Adrenal gland (tissue), 5 donors: Measurements from ENCODE around the gene CYB5D1.

Source experiments
- CTCF ChIP-seq, 6 experiments: fragments of 450-650 bp in 4 of 6; fragments of 200-600 bp in 2 of 6; sonication (generic) in 1 of 6; IDR thresholded peaks; 1 replicate in 5 of 6; 2 replicates in 1 of 6; pipeline versions ENCODE4 v1.5.1 to v1.8.0; 2016 to 2021; ENCODE audit warnings: antibody characterized with exemption in 6 of 6, mild to moderate bottlenecking in 2 of 6, moderate library complexity in 1 of 6
- POLR2A ChIP-seq, 2 donors: fragments of 450-650 bp; IDR thresholded peaks; one replicate each; pipeline ENCODE4 v1.6.1; 2017; ENCODE audit warnings: antibody characterized with exemption in 2 of 2, mild to moderate bottlenecking in 2 of 2, moderate library complexity in 1 of 2
- donor health status: DM: no; HTN: no; CAD: no.

GRCh38 chr17:7911116-7911515 lies 53.3 kb downstream of the CYB5D1 start:
- TF ChIP-seq CTCF (IDR thresholded peaks at IDR 0.05) (no peak), POLR2A (IDR thresholded peaks at IDR 0.05) (no peak)
